A549 (cell line): ENCODE data around the gene CATSPERE. TPM values are rescaled to one million over a fixed set of nuclear protein-coding genes. Genes with fewer than 3 reads are reported as not detected.
A peak's percentile ranks its signal among the peaks of the same experiment; 100 is the strongest.

Experiments
- ATAC-seq, 2 experiments: fragments of 200-7000 bp in 1 of 2; fragments of >200 bp in 1 of 2; cut with Nextera tagmentation in 1 of 2; cut with Tn5 transposase in 1 of 2; 3 replicates each; pipeline versions ENCODE4 v1.8.0 to v1.9.1; 2018 to 2020; ENCODE audit warnings: mild to moderate bottlenecking in 1 of 2, moderate library complexity in 1 of 2
- CTCF ChIA-PET: fragments of 300-600 bp; sonication (Branson Sonifier 250); formaldehyde crosslinking; extraction: SDS; loops from one replicate; lab custom pipeline; 2021; ENCODE audit warnings: antibody characterized with exemption, inconsistent platforms; lab: Yijun Ruan, JAX
- POLR2A ChIA-PET: fragments of 350-600 bp; formaldehyde crosslinking; extraction: SDS; loops from one replicate; lab custom pipeline; 2021; ENCODE audit warnings: antibody characterized with exemption, inconsistent platforms; lab: Yijun Ruan, JAX
- DNase-seq, 2 experiments: peaks; one replicate each; pipeline versions ENCODE4 v3.0.0 to v3.0.0-alpha.2; 2011 to 2016; ENCODE audit warnings: low read depth in 1 of 2, low spot score in 1 of 2
- FAIRE-seq: peaks from 2 replicates; lab custom pipeline; 2011; peaks lifted over from hg19 to GRCh38; lab: Jason Lieb, UNC
- H3K27ac ChIP-seq, 2 experiments: fragments of >200 bp; sonication (Bioruptor Twin); formaldehyde crosslinking; 3 replicates each; pipeline ENCODE4 v1.5.1; 2016 to 2017
- H3K4me1 ChIP-seq: fragments of >200 bp; sonication (Bioruptor Twin); formaldehyde crosslinking; 3 replicates; pipeline ENCODE4 v1.6.1; 2016
- H3K4me2 ChIP-seq: fragments of >200 bp; sonication (Bioruptor Twin); formaldehyde crosslinking; 3 replicates; pipeline ENCODE4 v1.6.1; 2016
- H3K4me3 ChIP-seq: fragments of >200 bp; sonication (Bioruptor Twin); formaldehyde crosslinking; 3 replicates; pipeline ENCODE4 v1.5.1; 2016
- H3K9me3 ChIP-seq: fragments of >200 bp; sonication (Bioruptor Twin); formaldehyde crosslinking; 3 replicates; pipeline ENCODE4 v1.6.1; 2016
- ATOH8 ChIP-seq: fragments of 250-450 bp; sonication (Bioruptor Pico); IDR thresholded peaks from 2 replicates; pipeline ENCODE4 v1.5.0; 2020; ENCODE audit warnings: low read depth, mild to moderate bottlenecking, moderate library complexity
- BCL3 ChIP-seq: fragments of >200 bp; sonication (Bioruptor Twin); formaldehyde crosslinking; IDR thresholded peaks from 3 replicates; pipeline ENCODE4 v1.6.1; 2016
- CEBPB ChIP-seq, 2 experiments: fragments of >200 bp in 1 of 2; sonication (Bioruptor Twin) in 1 of 2; formaldehyde crosslinking in 1 of 2; IDR thresholded peaks; 2 replicates each; pipeline ENCODE4 v1.6.1; 2012 to 2016
- ESRRA ChIP-seq: fragments of 150-350 bp; IDR thresholded peaks from 2 replicates; pipeline ENCODE4 v1.6.1; 2014; ENCODE audit warnings: mild to moderate bottlenecking, low read length, borderline replicate concordance
- GATA3 ChIP-seq: IDR thresholded peaks from 2 replicates; pipeline ENCODE4 v1.6.1; 2012; ENCODE audit warnings: borderline replicate concordance
- HES2 ChIP-seq: fragments of >200 bp; sonication (Bioruptor Twin); formaldehyde crosslinking; IDR thresholded peaks from 2 replicates; pipeline ENCODE4 v1.6.1; 2016
- HMGXB4 ChIP-seq: fragments of 250-450 bp; sonication (Bioruptor Pico); IDR thresholded peaks from 2 replicates; pipeline ENCODE4 v1.5.0; 2021; ENCODE audit warnings: mild to moderate bottlenecking, moderate library complexity, borderline replicate concordance
- HOXB13 ChIP-seq: fragments of 250-450 bp; sonication (Bioruptor Pico); IDR thresholded peaks from 2 replicates; pipeline ENCODE4 v1.5.0; 2020; ENCODE audit warnings: low read depth, mild to moderate bottlenecking, moderate library complexity
- KDM5A ChIP-seq: fragments of 200-600 bp; sonication (generic); IDR thresholded peaks from 2 replicates; pipeline ENCODE4 v1.6.1; 2016; ENCODE audit warnings: antibody characterized with exemption, mild to moderate bottlenecking
- MYC ChIP-seq: IDR thresholded peaks from 2 replicates; pipeline ENCODE4 v1.6.1; 2012; ENCODE audit warnings: mild to moderate bottlenecking, inconsistent platforms, low read length, improper control_type of control experiment, borderline replicate concordance
- NPAS2 ChIP-seq: fragments of 250-450 bp; sonication (Bioruptor Pico); IDR thresholded peaks from 2 replicates; pipeline ENCODE4 v1.8.0; 2022; ENCODE audit warnings: mild to moderate bottlenecking, moderate library complexity, borderline replicate concordance
- PHF8 ChIP-seq: fragments of 200-600 bp; sonication (generic); IDR thresholded peaks from 2 replicates; pipeline ENCODE4 v1.6.1; 2016; ENCODE audit warnings: low read depth, mild to moderate bottlenecking, antibody characterized with exemption, moderate library complexity, borderline replicate concordance
- POLR2AphosphoS2 ChIP-seq: conservative IDR thresholded peaks from 2 replicates; pipeline ENCODE4 v1.6.1; 2012; ENCODE audit warnings: low read length, improper control_type of control experiment, inconsistent platforms
- RARB ChIP-seq: fragments of 250-450 bp; sonication (Bioruptor Pico); IDR thresholded peaks from 2 replicates; pipeline ENCODE4 v1.8.0; 2021; ENCODE audit warnings: mild to moderate bottlenecking, moderate library complexity
- RCOR1 ChIP-seq: fragments of 150-350 bp; IDR thresholded peaks from 2 replicates; pipeline ENCODE4 v1.6.1; 2014; ENCODE audit warnings: antibody characterized with exemption, low read length, low read depth
- SMC3 ChIP-seq: fragments of >200 bp; sonication (Bioruptor Twin); formaldehyde crosslinking; IDR thresholded peaks from 3 replicates; pipeline ENCODE4 v1.6.1; 2018; ENCODE audit warnings: inconsistent platforms
- USF2 ChIP-seq: fragments of 450-650 bp; IDR thresholded peaks from 2 replicates; pipeline ENCODE4 v1.6.1; 2014; ENCODE audit warnings: antibody characterized with exemption
- ZNF302 ChIP-seq: fragments of 250-450 bp; sonication (Bioruptor Pico); IDR thresholded peaks from 2 replicates; pipeline ENCODE4 v1.9.0; 2021; ENCODE audit warnings: inconsistent platforms, mild to moderate bottlenecking, moderate library complexity
- ZSCAN20 ChIP-seq: fragments of 250-450 bp; sonication (Bioruptor Pico); IDR thresholded peaks from 2 replicates; pipeline ENCODE4 v1.8.0; 2022; ENCODE audit warnings: mild to moderate bottlenecking, moderate library complexity
- WGBS: methylation state at CpG from one replicate; pipeline ENCODE4 v1.1.6; 2017; ENCODE audit errors: missing lambda C conversion rate; 5-methylcytosine and 5-hydroxymethylcytosine counted together
- polyA plus RNA-seq, 4 experiments: library from polyadenylated mRNA; depleted of rRNA in 3 of 4; stranded (reverse); fragments of >200 nt; fragmentation: RNase III in 1 of 4; extraction: RNeasy Plus Mini Kit Qiagen cat#74134 plus additional on column Dnase treatment in 1 of 4; gene quantifications; 2 replicates in 3 of 4; 3 replicates in 1 of 4; pipeline ENCODE4 v1.2.3, GENCODE V29; 2011 to 2017

CATSPERE gene
- polyA plus RNA-seq, 2 of the 4 experiments (the other 2 are of a cell fraction), result 0.25 to 0.43 TPM

- FAIRE-seq (no peak), ATAC-seq (no peak), DNase-seq (no peak)
- no peak overlapping the region for H3K4me3 ChIP-seq
- POLR2A ChIA-PET, result no interaction called here
- WGBS, result 83% methylated on average over 2 of the region's 2 CpGs
- TF ChIP-seq HMGXB4 (CRISPR knock-in tag) (no peak), GATA3 (no peak), ZSCAN20 (CRISPR knock-in tag) (no peak), BCL3 (no peak), ZNF302 (CRISPR knock-in tag) (no peak), ATOH8 (no peak), HES2 (no peak), CEBPB (IDR thresholded peaks at IDR 0.05) (peak; percentile 35 to 71; a peak in 2 of 4 replicates)
- no peak overlapping the region for H3K4me2 ChIP-seq
- no peaks in the 10 kb centered on the region for H3K9me3 ChIP-seq
- no peak overlapping the region for H3K27ac ChIP-seq
- CTCF ChIA-PET, result no interaction called here
- no peaks in the 10 kb centered on the region for H3K4me1 ChIP-seq
These were observed 214.1 kb downstream of the CATSPERE start for GRCh38 chr1:244675167-244675566.

- DNase-seq (no peak), FAIRE-seq (no peak), ATAC-seq (no peak)
- H3K9me3 ChIP-seq, result no peaks in the 10 kb centered on the region
- no peak overlapping the region for H3K4me3 ChIP-seq
- CTCF ChIA-PET, result interaction anchor here (0.6 kb wide), 1 partner anchor 346 kb away, joined by 5 read pairs; no protein-coding TSS in a partner anchor
- H3K4me2 ChIP-seq, result no peak overlapping the region
- H3K4me1 ChIP-seq, result no peaks in the 10 kb centered on the region
- TF ChIP-seq NPAS2 (CRISPR knock-in tag) (no peak), CEBPB (IDR thresholded peaks at IDR 0.05) (no peak), GATA3 (no peak), POLR2AphosphoS2 (no peak), MYC (no peak), ZNF302 (CRISPR knock-in tag) (no peak), PHF8 (no peak), BCL3 (no peak), RARB (CRISPR knock-in tag) (no peak), KDM5A (no peak), USF2 (no peak), HOXB13 (CRISPR knock-in tag) (no peak), HES2 (no peak), SMC3 (no peak), ESRRA (no peak), RCOR1 (no peak)
- TF ChIP-seq, all 56 proteins: peak for 0
- 77% methylated on average over 6 of the region's 6 CpGs for WGBS
- no peak overlapping the region for H3K27ac ChIP-seq
- POLR2A ChIA-PET, result no interaction called here
These were observed 217.6 kb downstream of the CATSPERE start for GRCh38 chr1:244678697-244679096.
